ENCODE data around the gene ZNRF3. TPM values are rescaled to one million over a fixed set of nuclear protein-coding genes. Genes with fewer than 3 reads are reported as not detected.

The ZNRF3 gene
- total RNA-seq, 1 donor from 2014 or later: 12.4 TPM

DNA sequence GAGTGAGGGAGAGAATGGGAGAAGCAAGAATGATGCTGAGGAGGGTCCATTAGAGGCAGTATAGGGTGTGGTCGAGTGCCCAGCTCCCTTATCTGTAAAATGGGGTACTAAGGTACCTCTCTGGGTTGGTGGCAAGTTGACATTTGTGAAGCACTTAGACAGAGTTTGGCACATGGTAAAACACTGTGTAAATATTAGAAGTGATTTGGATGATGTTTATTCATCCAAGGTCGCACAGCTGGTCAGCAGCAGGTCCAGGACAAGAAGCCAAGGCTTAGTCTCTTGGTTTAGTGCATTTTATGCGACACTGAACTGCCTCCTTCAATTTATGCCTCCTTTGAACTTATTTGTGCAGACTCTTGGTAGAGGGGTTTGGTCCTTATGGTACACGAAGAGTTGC lies 208.9 kb downstream of the ZNRF3 start:
- no peak for DNase-seq

DNA sequence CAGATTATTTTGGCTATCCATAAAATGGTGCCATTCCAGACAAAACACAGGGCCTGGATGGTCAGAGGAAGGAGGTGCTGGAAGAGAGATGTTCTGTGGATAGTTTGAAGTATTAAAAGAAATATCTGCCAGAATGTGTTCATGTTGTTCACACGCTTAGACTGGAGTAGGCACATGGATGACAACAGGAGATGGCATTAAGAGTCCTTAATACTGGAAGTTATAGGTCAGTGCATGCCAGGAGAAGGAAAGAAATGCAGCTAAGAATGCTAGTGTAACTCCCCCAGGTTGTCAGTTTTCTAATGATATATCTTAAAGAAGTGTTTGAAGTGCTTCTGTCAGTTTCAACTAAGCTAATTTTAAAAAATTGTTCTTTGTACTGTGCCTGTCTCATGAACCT lies 209.7 kb downstream of the ZNRF3 start:
- no peak for DNase-seq

DNA sequence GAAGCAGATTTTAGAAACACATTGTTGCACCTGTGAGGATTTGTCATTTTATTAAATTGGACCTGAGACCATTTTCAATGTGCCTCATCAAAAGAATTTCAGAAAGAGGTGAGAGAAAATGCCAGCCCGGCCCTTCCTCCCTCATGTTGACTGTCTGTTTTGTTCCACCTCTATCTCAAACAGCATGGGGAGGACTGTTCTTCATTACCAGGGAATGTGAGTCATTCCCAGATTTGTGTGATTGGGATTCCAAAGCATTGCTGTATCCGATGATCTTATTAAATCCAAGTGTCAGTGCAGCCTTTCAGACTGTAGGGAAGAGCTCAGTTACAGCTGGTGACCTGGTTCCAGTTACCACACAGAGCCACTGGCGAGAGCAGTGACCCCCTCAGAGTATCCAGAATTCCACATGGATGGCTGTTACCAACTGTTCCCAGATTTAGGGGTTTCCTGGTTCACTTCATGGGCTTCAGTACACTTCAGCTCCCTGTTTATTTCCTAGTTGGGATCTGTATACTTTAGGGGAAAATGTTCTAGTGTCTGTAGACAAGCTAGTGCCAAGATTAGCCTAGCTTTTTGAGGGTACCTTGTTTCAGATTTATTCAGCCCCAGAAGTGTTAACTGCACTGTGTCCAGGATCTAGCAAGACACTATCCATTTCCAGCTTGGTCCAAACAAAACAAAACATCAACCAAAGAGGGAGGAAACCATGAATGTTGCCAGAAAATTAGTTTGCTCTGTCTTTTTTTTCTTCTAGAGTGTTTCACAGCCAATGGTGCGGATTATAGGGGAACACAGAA lies 210.3 kb downstream of the ZNRF3 start:
- peak; percentile 85 for DNase-seq

DNA sequence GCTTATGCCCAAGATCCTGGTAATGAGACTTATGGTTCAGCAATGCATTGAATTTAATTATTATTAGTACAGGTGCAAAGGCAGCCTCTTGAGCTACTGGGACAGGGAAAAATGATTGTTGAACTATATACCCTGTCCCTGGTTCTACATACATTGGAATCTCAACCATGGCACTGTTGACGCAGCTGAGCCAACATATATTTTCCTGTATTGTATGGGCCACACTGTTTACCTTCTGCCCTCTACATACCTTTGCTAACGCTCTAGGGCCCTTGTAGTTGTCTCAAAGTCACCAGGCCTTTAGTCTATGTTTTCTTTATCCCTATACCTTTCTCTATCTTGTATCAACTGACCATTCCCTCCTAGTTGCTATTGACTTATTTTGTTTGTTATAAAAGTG lies 212.1 kb downstream of the ZNRF3 start:
- DNase-seq: no peak

DNA sequence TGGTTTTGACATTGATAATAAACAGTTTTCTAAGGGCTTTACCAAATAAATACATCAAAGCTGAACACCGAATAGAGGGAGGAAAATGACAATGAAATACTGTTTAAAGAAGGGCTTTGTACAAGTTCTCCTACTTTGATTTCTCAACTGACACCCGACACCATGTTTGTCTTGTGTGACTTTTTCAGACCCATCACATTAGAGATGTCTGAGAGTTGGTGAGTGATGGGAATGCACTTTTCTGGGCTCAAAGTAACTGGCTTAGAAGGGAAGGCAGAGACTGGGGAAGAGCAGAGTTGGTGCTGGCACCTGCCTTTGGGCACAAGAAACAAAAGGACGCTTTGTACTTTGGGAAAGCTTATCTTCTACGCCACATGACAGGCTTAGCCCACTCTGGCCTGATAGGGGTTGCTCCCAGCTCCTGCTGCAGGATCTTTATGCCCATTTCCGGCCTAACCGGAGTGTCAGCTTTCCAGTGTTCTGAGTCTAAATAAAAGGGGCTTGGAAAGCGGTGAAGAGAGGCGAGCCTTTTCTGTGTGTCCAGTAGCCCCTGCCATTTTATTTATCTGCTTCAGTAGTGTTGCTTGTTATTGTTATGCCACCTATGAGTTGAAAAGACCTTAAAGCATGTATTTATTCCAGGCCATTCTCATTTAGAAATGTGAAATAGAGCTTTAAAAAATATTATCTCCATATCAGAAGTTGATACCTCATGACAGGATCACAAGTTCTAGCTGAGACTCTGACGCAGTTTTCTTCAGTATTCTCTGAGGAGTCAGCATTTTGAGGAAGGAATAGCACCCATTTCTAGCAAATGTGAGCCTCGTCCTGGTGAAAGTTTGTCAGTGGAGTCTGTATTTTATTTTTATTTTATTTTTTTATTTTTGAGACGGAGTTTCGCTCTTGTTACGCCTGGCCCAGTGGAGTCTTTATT lies 213.6 kb downstream of the ZNRF3 start:
- DNase-seq: peak; percentile 75

DNA sequence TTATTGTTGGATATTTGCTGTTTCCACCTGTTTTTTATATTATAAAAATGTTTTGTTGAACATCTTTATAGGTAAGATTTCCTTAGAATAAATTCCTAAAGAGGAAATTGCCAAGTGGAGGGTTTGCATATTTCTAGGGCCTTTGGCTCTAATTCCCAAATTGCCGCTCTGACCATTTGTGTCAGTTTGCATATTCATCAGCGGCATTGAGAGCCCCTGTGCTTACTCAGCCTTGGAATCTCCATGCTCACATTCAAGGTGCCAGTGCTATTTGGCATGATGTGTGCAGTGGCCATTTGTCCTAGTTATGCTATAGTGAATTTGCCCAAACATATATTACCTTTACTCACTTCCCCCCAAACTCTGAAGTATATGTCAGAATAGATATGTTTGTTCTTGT lies 214.9 kb downstream of the ZNRF3 start:
- no peak for DNase-seq

DNA sequence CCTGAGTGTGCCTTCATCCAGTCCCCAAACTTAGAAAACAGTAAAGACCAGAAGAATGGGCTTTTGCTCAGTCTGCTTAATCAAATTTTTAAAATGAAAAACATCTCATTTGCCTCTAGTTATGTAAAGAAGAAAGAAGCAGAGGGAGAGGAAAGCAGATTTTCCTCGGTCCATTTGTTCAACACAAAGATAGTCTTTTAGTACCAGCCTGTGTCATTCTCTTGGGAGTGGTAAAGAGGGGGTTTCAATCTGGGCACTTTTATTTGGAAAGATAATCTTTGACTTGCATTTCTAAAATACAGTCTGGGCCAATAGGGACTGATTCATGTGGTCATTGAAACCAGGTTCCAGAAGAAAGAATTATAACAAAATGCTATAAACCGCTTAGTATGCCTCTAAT lies 218.9 kb downstream of the ZNRF3 start:
- DNase-seq: no peak

DNA sequence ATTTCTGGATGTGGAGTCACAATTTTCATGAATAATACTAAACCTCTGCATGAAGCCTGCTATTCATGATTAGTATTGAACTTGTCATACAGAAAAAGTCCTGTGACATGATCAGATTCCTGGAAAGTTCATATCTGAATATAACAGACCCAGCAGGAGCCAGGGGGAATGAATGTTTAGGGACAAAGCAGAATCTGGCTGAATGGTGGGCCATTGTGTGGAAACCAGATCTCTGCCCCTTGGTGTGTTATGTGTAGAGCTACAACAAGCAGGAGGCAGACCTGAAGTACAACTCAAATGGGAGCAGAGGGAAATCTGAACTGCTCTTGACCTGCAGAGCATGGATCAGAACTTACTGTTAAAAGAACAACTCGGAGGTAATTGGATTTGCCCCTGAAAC lies 219.7 kb downstream of the ZNRF3 start:
- DNase-seq: no peak

DNA sequence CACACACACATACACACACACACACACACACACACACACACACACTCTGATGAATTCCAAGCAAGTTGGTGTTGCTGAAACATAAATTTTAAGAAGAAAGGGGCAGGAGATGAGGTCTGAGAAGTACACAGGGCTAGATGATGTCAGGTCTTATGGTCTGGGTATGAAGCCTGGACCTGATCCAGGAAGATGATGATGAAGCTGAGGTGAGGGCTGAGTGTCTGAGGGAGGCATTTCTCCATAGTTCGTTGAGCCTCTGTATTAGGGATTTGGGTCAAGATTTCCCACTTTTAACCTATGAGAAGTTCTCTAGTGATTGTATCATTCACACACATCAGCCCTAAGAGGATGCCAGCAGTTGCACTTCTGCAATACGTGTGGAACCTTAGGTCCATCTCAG lies 222.1 kb downstream of the ZNRF3 start:
- DNase-seq: no peak

DNA sequence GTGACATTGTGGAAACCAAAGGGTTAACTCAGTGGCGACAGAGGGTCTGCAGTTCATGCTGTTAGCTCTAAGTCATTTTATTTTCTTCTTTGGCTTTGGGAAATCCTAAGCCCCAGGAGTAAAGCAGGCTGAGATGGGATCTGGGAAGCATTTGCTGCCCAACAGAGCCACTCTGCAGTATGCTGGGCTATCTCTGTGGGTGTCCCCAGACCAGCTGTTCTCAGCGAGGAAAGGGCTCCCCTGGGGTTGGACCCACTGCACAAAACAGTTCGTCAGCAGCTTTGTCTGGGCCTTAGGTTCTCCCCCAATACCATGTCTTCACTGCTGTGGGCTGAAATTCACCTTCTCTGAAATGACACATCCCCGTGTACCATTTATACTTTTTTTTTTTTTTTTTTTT lies 223.5 kb downstream of the ZNRF3 start:
- no peak for DNase-seq

Small RNA genes within 50 kb of the gene (small RNA-seq; reads per million reads assigned to genes)
- not detected for gene Z93930.1 (ENCODE audit: low replicate concordance)

Other genes starting within 250 kb of the ZNRF3 start
- 48.5 TPM for gene TTC28, start 203.7 kb upstream of the ZNRF3 start, total RNA-seq
- gene CHEK2, start 141.8 kb upstream of the ZNRF3 start, total RNA-seq: 10.8 TPM
- 13.2 TPM for gene HSCB, start 141.5 kb upstream of the ZNRF3 start, total RNA-seq
- gene CCDC117, start 110.9 kb upstream of the ZNRF3 start, total RNA-seq: 29.3 TPM
- 158 TPM for gene XBP1, start 83.0 kb upstream of the ZNRF3 start, total RNA-seq
- 0.62 TPM for gene C22orf31, start 178.3 kb downstream of the ZNRF3 start, total RNA-seq
- gene KREMEN1, start 189.5 kb downstream of the ZNRF3 start, total RNA-seq: 113 TPM

Data from tongue (tissue), 3 donors.